Upper lobe of left lung (tissue), 6 donors: ENCODE data around the gene GRM5. TPM values are rescaled to one million over a fixed set of nuclear protein-coding genes. Genes with fewer than 3 reads are reported as not detected.

Experiments
- ATAC-seq, 2 donors: fragments of 200-7000 bp; cut with Tn5 transposase; one replicate each; pipeline ENCODE4 v1.9.1; 2022; ENCODE audit warnings: mild to moderate bottlenecking in 2 of 2, moderate library complexity in 2 of 2; ENCODE audit not compliant: low FRiP score in 2 of 2
- DNase-seq, 2 donors: peaks; one replicate each; pipeline ENCODE4 v3.0.0-alpha.2; 2019 to 2020
- H3K27ac ChIP-seq, 4 donors: fragments of 200-600 bp; sonication (generic); one replicate each; pipeline ENCODE4 v1.5.1; 2016 to 2019
- H3K27me3 ChIP-seq, 4 donors: fragments of 200-600 bp; sonication (generic); one replicate each; pipeline ENCODE4 v1.5.1; 2017 to 2019
- H3K36me3 ChIP-seq, 4 donors: fragments of 200-600 bp; sonication (generic); one replicate each; pipeline ENCODE4 v1.5.1; 2016 to 2019
- H3K4me1 ChIP-seq, 4 donors: fragments of 200-600 bp; sonication (generic); one replicate each; pipeline ENCODE4 v1.5.1; 2018 to 2019
- H3K4me3 ChIP-seq, 4 donors: fragments of 200-600 bp; sonication (generic); one replicate each; pipeline ENCODE4 v1.5.1; 2017 to 2019; ENCODE audit warnings: mild to moderate bottlenecking in 2 of 4, moderate library complexity in 1 of 4
- H3K9me3 ChIP-seq, 4 donors: fragments of 200-600 bp; sonication (generic); one replicate each; pipeline ENCODE4 v1.5.1; 2018 to 2019
- EP300 ChIP-seq, 4 donors: sonication (generic); formaldehyde crosslinking; IDR thresholded peaks; one replicate each; pipeline ENCODE4 v1.5.1; 2017; ENCODE audit warnings: antibody characterized with exemption in 4 of 4, control low read depth in 2 of 4
- POLR2A ChIP-seq, 4 donors: fragments of 450-650 bp; IDR thresholded peaks; one replicate each; pipeline ENCODE4 v1.5.1; 2016 to 2017; ENCODE audit warnings: antibody characterized with exemption in 4 of 4, mild to moderate bottlenecking in 2 of 4
- POLR2AphosphoS5 ChIP-seq, 2 donors: sonication (generic); formaldehyde crosslinking; IDR thresholded peaks; one replicate each; pipeline ENCODE4 v1.5.1; 2017; ENCODE audit warnings: antibody characterized with exemption in 2 of 2
- WGBS, 2 donors: methylation state at CpG; one replicate each; pipeline ENCODE4 v1.1.5; 2017 to 2018; 5-methylcytosine and 5-hydroxymethylcytosine counted together
- total RNA-seq, 6 donors: library from RNA; depleted of rRNA in 4 of 6; stranded (reverse); fragments of >200 nt in 4 of 6; gene quantifications; one replicate each; pipeline versions ENCODE4 v1.1.0 to v1.2.1, GENCODE V29; 2016 to 2021
- TF ChIP-seq, protein P1 (sequence below), 6 experiments: fragments of 450-650 bp in 4 of 6; fragments of 200-600 bp in 2 of 6; sonication (generic) in 2 of 6; IDR thresholded peaks; one replicate each; pipeline ENCODE4 v1.5.1; 2016 to 2019; ENCODE audit warnings: antibody characterized with exemption in 6 of 6
- donor health status: DM: no; HTN: no; CAD: no; lungs with moderate emphysema.
- donor health status: DM: no; HTN: yes; CAD: no; lungs with severe emphysema.

Gene GRM5
- total RNA-seq, 6 donors from 2014 or later = 0.30 to 4.2 (median 0.32) TPM; not detected in 2

DNA sequence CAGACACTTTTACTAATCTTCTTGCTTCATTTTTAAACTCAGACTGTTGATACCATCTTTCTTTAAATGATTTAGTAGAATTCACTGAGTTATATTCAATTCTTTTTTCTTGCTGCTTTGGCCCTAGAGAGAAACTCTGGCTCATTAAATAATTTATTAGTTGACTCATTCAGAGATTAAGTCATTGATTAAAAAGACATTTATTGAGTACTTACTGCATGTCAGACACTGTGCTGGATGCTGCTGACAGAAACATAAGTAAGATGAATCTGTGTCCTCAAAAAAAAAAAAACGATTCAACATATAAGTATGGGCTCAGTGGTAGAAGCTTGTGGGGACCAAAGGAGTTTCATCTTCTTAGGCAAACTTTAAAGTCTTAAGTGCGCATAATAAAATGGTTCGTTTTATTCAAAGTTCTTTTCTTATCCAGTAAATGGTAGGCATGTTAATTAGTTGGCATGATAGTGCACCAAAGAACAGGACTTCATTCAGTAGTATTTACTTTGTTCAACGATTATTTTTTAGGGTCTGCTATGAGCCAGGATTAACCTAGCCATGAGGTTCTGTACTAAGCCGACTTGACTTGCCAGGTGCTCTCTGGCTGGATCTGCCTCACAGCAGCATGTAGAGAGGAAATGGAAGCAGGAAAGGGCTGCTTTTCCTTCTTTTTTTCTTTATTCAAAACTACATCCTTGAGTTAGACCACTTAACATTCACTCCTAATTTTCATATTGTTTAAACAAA lies 447.3 kb downstream of the GRM5 start:
- Histone ChIP-seq H3K4me1 (no peaks in the 10 kb centered on the region), H3K4me3 (no peak overlapping the region), H3K27ac (no peak overlapping the region), H3K27me3 (no peaks in the 10 kb centered on the region), H3K36me3 (no peaks in the 10 kb centered on the region), H3K9me3 (no peaks in the 10 kb centered on the region)
- 42 to 43% methylated on average over 5 of the region's 5 CpGs for WGBS, 2 donors
- ATAC-seq (no peak), DNase-seq (no peak)
- TF ChIP-seq POLR2A (IDR thresholded peaks at IDR 0.05) = no peak
- TF ChIP-seq, protein P1, sequence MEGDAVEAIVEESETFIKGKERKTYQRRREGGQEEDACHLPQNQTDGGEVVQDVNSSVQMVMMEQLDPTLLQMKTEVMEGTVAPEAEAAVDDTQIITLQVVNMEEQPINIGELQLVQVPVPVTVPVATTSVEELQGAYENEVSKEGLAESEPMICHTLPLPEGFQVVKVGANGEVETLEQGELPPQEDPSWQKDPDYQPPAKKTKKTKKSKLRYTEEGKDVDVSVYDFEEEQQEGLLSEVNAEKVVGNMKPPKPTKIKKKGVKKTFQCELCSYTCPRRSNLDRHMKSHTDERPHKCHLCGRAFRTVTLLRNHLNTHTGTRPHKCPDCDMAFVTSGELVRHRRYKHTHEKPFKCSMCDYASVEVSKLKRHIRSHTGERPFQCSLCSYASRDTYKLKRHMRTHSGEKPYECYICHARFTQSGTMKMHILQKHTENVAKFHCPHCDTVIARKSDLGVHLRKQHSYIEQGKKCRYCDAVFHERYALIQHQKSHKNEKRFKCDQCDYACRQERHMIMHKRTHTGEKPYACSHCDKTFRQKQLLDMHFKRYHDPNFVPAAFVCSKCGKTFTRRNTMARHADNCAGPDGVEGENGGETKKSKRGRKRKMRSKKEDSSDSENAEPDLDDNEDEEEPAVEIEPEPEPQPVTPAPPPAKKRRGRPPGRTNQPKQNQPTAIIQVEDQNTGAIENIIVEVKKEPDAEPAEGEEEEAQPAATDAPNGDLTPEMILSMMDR (IDR thresholded peaks at IDR 0.05) = no peak
- TF ChIP-seq POLR2AphosphoS5 (IDR thresholded peaks at IDR 0.05) = no peak
- TF ChIP-seq EP300 (IDR thresholded peaks at IDR 0.05) = no peak

DNA sequence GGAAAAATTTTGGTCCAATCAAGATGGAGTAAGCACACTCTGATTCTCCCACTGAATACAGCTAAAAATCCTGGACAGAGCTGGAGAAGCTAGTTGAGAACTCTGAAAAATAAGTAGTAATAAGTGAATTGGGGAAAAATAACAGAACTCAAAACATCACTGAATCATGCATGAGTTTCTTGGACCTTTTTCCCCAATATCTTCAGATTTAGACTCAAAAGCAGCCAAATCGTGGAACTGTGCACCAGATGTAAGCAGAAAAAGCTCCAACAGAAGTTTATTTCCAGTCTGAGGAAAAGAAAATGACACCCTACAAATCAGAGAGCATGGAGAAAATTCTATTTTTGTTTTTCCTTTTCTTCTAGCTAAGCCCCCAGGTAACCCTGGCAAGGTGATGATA lies 448.6 kb downstream of the GRM5 start:
- Histone ChIP-seq H3K27me3 (no peaks in the 10 kb centered on the region), H3K9me3 (no peaks in the 10 kb centered on the region), H3K4me1 (no peaks in the 10 kb centered on the region), H3K27ac (no peak overlapping the region), H3K4me3 (no peak overlapping the region), H3K36me3 (no peaks in the 10 kb centered on the region)
- no peak for ATAC-seq
- DNase-seq = no peak
- TF ChIP-seq POLR2AphosphoS5 (IDR thresholded peaks at IDR 0.05) = no peak
- TF ChIP-seq POLR2A (IDR thresholded peaks at IDR 0.05) = no peak
- TF ChIP-seq, protein P1 (IDR thresholded peaks at IDR 0.05) = no peak
- TF ChIP-seq EP300 (IDR thresholded peaks at IDR 0.05) = no peak
- 67 to 75% methylated on average over 1 of the region's 1 CpG for WGBS, 2 donors

DNA sequence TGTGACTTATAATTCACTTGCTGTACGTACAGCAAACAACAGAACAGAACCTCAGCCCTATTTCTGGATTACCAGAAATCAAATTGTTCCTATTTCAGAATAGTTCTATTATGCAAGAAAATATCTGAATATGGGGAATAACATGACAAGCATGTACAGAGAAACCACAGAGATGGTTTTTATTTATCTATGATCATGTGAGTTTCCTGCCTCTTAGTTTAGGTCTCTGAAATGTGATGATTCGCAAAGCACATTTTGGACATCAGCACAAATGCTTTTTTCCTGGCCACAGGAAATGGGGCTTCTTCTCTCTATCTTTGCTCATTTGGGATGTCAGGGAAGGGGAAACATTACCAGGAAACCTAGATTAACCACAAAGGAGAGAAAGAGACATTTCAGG lies 461.5 kb downstream of the GRM5 start:
- Histone ChIP-seq H3K36me3 (no peaks in the 10 kb centered on the region), H3K4me3 (no peak overlapping the region), H3K27me3 (no peaks in the 10 kb centered on the region), H3K27ac (no peak overlapping the region), H3K4me1 (no peaks in the 10 kb centered on the region), H3K9me3 (no peaks in the 10 kb centered on the region)
- ATAC-seq = no peak
- WGBS, 2 donors = 76 to 80% methylated on average over 2 of the region's 2 CpGs
- TF ChIP-seq, protein P1 (IDR thresholded peaks at IDR 0.05) = no peak
- TF ChIP-seq EP300 (IDR thresholded peaks at IDR 0.05) (no peak), POLR2A (IDR thresholded peaks at IDR 0.05) (no peak), POLR2AphosphoS5 (IDR thresholded peaks at IDR 0.05) (no peak)
- no peak for DNase-seq

DNA sequence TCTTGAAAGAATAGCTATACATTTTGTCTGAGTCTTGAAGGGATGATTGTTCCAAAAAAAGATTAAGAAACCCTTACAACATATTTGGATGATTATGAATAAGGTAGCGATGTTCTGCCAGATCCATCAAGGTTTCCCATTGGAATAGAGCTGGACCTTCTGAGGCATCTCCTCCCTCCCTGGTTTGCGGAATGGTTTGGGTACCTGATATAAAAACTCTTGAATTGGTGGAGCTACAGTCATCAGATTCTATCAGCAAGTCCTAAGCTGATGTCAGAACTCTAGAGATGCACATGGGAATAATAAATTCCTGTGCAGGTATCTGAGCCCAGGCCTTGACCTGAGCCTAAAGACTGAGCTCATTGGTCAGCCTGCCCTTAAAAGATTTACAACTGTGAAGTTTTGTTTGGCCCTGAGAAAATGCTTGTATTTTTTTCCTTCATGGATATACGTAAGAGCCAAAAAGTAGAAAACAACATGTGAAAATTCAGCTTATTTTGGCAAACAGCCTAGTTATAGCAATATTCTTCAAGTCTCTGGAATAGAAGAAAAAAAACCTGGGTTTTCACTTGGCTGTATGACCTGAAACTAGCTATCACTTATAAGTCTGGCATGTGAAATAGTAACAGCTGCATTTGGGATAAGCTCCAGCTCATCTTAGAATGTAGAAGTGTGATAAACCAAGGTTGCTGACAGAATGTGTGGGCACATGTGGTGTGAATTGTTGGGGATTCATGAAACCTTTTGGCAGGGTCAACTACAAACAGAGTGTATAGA lies 462.5 kb downstream of the GRM5 start:
- H3K27ac ChIP-seq = no peak overlapping the region
- no peak overlapping the region for H3K4me3 ChIP-seq
- DNase-seq (no peak), ATAC-seq (no peak)
- H3K9me3 ChIP-seq = no peaks in the 10 kb centered on the region
- WGBS, 2 donors = 81 to 85% methylated on average over 3 of the region's 3 CpGs
- no peaks in the 10 kb centered on the region for H3K27me3 ChIP-seq
- H3K4me1 ChIP-seq = no peaks in the 10 kb centered on the region
- no peak for TF ChIP-seq EP300 (IDR thresholded peaks at IDR 0.05)
- TF ChIP-seq, protein P1 (IDR thresholded peaks at IDR 0.05) = no peak
- no peak for TF ChIP-seq POLR2A (IDR thresholded peaks at IDR 0.05)
- TF ChIP-seq POLR2AphosphoS5 (IDR thresholded peaks at IDR 0.05) = no peak
- H3K36me3 ChIP-seq = no peaks in the 10 kb centered on the region
